ENCODE results near the gene TUBGCP3.
"Not testable (repeated sequence)": the region's sequence is repeated elsewhere in the genome, so short reads cannot be mapped to it uniquely, and the experiment has no call there.

Gene TUBGCP3

GRCh38 chr13:112506046-112506445 is 81.9 kb downstream of the TUBGCP3 start:
- DNase-seq (ENCODE audit: low read depth, low spot score), result no peak
- no peak overlapping the region for H3K4me3 ChIP-seq (ENCODE audit: low read depth, low read length)
- TF ChIP-seq, protein P1, sequence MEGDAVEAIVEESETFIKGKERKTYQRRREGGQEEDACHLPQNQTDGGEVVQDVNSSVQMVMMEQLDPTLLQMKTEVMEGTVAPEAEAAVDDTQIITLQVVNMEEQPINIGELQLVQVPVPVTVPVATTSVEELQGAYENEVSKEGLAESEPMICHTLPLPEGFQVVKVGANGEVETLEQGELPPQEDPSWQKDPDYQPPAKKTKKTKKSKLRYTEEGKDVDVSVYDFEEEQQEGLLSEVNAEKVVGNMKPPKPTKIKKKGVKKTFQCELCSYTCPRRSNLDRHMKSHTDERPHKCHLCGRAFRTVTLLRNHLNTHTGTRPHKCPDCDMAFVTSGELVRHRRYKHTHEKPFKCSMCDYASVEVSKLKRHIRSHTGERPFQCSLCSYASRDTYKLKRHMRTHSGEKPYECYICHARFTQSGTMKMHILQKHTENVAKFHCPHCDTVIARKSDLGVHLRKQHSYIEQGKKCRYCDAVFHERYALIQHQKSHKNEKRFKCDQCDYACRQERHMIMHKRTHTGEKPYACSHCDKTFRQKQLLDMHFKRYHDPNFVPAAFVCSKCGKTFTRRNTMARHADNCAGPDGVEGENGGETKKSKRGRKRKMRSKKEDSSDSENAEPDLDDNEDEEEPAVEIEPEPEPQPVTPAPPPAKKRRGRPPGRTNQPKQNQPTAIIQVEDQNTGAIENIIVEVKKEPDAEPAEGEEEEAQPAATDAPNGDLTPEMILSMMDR (IDR thresholded peaks at IDR 0.05; ENCODE audit: insufficient read depth, low read length, missing control alignments), result no peak
- CTCF ChIA-PET, result interaction anchor here (0.8 to 1.6 kb wide), 3 partner anchors 11 to 101 kb away, joined by 3 to 4 read pairs (median 3); no protein-coding TSS in a partner anchor
- POLR2A ChIA-PET, result no interaction called here

GRCh38 chr13:112496166-112496565 is 91.8 kb downstream of the TUBGCP3 start:
- TF ChIP-seq, protein P1 (IDR thresholded peaks at IDR 0.05; ENCODE audit: insufficient read depth, low read length, missing control alignments), result no peak
- ChIA-PET POLR2A (no interaction called here), CTCF (no interaction called here)
- no peak for DNase-seq (ENCODE audit: low read depth, low spot score)
- no peak overlapping the region for H3K4me3 ChIP-seq (ENCODE audit: low read depth, low read length)

DNA sequence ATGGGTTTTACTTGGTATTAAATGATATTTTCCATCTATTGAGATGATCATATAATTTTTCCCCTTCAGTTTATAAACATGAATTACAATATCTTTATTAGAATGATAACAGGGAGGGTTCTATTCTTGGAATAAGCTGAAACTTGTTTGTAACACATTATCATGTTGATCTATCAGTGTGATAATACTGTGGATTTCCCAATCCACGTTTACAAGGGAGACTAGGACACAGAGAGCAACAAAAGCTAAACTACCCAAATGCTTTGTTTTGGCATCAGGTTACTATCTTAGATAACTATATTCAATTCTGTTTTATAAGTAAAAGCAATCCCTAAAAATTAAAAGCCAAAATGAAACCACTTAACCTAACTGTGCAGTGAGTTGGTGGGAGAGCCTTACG is 92.5 kb downstream of the TUBGCP3 start:
- no peak overlapping the region for H3K4me3 ChIP-seq (ENCODE audit: low read depth, low read length)
- CTCF ChIA-PET, result interaction anchor here (1.4 kb wide), 1 partner anchor 10 kb away, joined by 4 read pairs; no protein-coding TSS in a partner anchor
- no peak for DNase-seq (ENCODE audit: low read depth, low spot score)
- POLR2A ChIA-PET, result no interaction called here
- TF ChIP-seq, protein P1 (IDR thresholded peaks at IDR 0.05; ENCODE audit: insufficient read depth, low read length, missing control alignments), result no peak

DNA sequence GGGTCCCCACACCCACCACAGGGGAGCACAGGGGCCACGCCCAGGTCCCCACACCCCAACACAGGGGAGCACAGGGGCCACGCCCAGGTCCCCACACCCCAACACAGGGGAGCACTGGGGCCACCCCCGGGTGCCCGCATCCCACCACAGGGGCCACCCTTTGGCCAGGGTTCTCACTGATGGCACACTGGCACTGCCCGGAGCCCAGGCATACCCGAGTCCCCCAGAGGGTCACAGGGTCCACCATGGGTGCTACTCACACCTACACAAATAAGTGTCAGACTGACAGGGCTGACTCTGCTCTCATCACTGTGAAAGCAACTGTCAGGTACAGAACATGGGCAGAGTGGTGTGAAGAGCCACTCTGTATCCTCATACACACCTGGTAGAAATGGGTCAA is 98.8 kb downstream of the TUBGCP3 start:
- TF ChIP-seq, protein P1 (IDR thresholded peaks at IDR 0.05; ENCODE audit: insufficient read depth, low read length, missing control alignments), result no peak
- no peak overlapping the region for H3K4me3 ChIP-seq (ENCODE audit: low read depth, low read length)
- DNase-seq (ENCODE audit: low read depth, low spot score), result no peak
- POLR2A ChIA-PET, result no interaction called here
- CTCF ChIA-PET, result no interaction called here

DNA sequence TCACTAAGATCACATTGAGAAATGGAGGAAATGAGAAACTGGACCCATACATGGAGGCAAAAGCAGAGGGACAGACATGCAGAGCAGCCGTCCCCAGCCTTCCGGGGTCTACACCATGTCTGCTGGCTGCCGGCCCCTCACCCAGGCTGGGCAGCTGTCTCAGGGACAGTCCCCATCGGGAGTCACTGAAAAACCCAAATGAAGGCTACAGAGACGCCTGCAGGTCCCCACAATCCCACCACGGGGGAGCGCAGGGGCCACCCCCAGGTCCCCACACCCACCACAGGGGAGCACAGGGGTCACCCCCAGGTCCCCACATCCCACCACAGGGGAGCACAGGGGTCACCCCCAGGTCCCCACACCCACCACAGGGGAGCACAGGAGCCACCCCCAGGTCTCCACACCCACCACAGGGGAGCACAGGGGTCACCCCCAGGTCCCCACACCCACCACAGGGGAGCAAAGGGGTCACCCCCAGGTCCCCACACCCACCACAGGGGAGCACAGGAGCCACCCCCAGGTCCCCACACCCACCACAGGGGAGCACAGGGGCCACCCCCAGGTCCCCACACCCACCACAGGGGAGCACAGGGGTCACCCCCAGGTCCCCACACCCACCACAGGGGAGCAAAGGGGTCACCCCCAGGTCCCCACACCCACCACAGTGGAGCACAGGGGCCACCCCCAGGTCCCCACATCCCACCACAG is 99.5 kb downstream of the TUBGCP3 start:
- H3K4me3 ChIP-seq (ENCODE audit: low read depth, low read length); CTCF ChIA-PET; DNase-seq (ENCODE audit: low read depth, low spot score); POLR2A ChIA-PET: not testable (repeated sequence)

DNA sequence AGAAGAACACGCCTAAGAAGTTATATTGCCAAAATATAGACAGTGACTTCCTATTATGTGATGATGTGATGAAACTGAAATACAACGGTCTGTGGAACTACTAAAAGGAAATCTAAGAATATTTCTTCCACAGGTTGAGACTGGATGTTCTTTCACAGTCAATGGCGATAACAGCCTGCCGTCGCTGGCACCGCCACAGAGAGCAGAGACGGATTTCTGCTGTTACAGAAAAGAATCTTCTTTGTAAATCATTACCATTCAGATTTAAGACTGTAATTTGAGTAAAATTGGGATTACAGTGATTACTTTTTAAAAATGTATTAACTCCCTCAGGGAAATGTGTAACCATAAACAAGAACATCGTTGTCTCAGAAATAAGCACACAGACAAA is 100.8 kb downstream of the TUBGCP3 start:
- DNase-seq (ENCODE audit: low read depth, low spot score), result no peak
- ChIA-PET CTCF (no interaction called here), POLR2A (no interaction called here)
- H3K4me3 ChIP-seq (ENCODE audit: low read depth, low read length), result no peak overlapping the region
- TF ChIP-seq, protein P1 (IDR thresholded peaks at IDR 0.05; ENCODE audit: insufficient read depth, low read length, missing control alignments), result no peak
